IMR-90 (cell line): Measurements from ENCODE around the gene RANBP3. TPM values are rescaled to one million over a fixed set of nuclear protein-coding genes. Genes with fewer than 3 reads are reported as not detected.

Experiments
- ATAC-seq: fragments of 200-7000 bp; cut with Tn5 transposase; 2 replicates; pipeline ENCODE4 v1.9.1; 2020; ENCODE audit warnings: low read depth, mild to moderate bottlenecking, moderate library complexity
- BruUV-seq: library from RNA; stranded (reverse); fragments of 400-500 nt; replicated peaks from 2 replicates; lab custom pipeline; 2021; lab: Mats Ljungman, UMichigan
- CTCF ChIA-PET: fragments of 300-600 bp; formaldehyde crosslinking; extraction: SDS; loops from one replicate; lab custom pipeline; 2021; ENCODE audit warnings: antibody characterized with exemption; lab: Yijun Ruan, JAX
- POLR2A ChIA-PET: fragments of 300-600 bp; sonication (Branson Sonifier 250); formaldehyde crosslinking; loops from one replicate; lab custom pipeline; 2022; ENCODE audit warnings: antibody characterized with exemption; ENCODE audit not compliant: unreplicated experiment; lab: Charles Lee
- DNase-seq: peaks from one replicate; pipeline ENCODE4 v3.0.0; 2013
- H2AFZ ChIP-seq: replicated peaks from 2 replicates; pipeline ENCODE3; 2013; ENCODE audit warnings: low read length, mild to moderate bottlenecking; ENCODE audit not compliant: poor library complexity
- H2AK5ac ChIP-seq: 2 replicates; pipeline ENCODE4 v1.6.1; 2013; ENCODE audit warnings: low read depth, low read length, inconsistent platforms
- H2AK9ac ChIP-seq: replicated peaks from 2 replicates; pipeline ENCODE3; 2013; ENCODE audit warnings: mild to moderate bottlenecking, low read depth, low read length, moderate library complexity; ENCODE audit not compliant: poor library complexity
- H2BK120ac ChIP-seq: 2 replicates; pipeline ENCODE4 v1.6.1; 2013; ENCODE audit warnings: low read depth, low read length, inconsistent platforms
- H2BK15ac ChIP-seq: 3 replicates; pipeline ENCODE4 v1.6.1; 2013; ENCODE audit warnings: low read depth, low read length, inconsistent platforms
- H2BK20ac ChIP-seq: 2 replicates; pipeline ENCODE4 v1.6.1; 2013; ENCODE audit warnings: low read depth, mild to moderate bottlenecking, inconsistent platforms, low read length, moderate library complexity
- H2BK5ac ChIP-seq: 2 replicates; pipeline ENCODE4 v1.6.1; 2013; ENCODE audit warnings: mild to moderate bottlenecking, low read depth, low read length, inconsistent platforms; ENCODE audit not compliant: poor library complexity, severe bottlenecking
- H3K14ac ChIP-seq: replicated peaks from 2 replicates; pipeline ENCODE4 v1.6.1; 2013; ENCODE audit warnings: low read depth, low read length, inconsistent platforms
- H3K18ac ChIP-seq: 2 replicates; pipeline ENCODE4 v1.6.1; 2013; ENCODE audit warnings: low read depth, low read length, control low read depth
- H3K23ac ChIP-seq: 2 replicates; pipeline ENCODE4 v1.6.1; 2013; ENCODE audit warnings: low read depth, low read length, inconsistent platforms
- H3K27ac ChIP-seq: 2 replicates; pipeline ENCODE4 v1.5.1; 2013; ENCODE audit warnings: mild to moderate bottlenecking, control low read depth, low read length; ENCODE audit not compliant: insufficient read depth
- H3K27me3 ChIP-seq: 2 replicates; pipeline ENCODE4 v1.6.1; 2013; ENCODE audit warnings: low read length; ENCODE audit not compliant: control insufficient read depth, insufficient read depth
- H3K36me3 ChIP-seq: 2 replicates; pipeline ENCODE4 v1.6.1; 2013; ENCODE audit warnings: low read length, mixed read lengths; ENCODE audit not compliant: control insufficient read depth, insufficient read depth
- H3K4ac ChIP-seq: 2 replicates; pipeline ENCODE4 v1.6.1; 2013; ENCODE audit warnings: low read depth, low read length, inconsistent platforms
- H3K4me1 ChIP-seq: 2 replicates; pipeline ENCODE4 v1.6.1; 2013; ENCODE audit warnings: low read length, mixed read lengths; ENCODE audit not compliant: control insufficient read depth, insufficient read depth
- H3K4me2 ChIP-seq: 2 replicates; pipeline ENCODE4 v1.6.1; 2013; ENCODE audit warnings: low read depth, mild to moderate bottlenecking, control low read depth, low read length, moderate library complexity
- H3K4me3 ChIP-seq: 2 replicates; pipeline ENCODE4 v1.5.1; 2013; ENCODE audit warnings: low read depth, mild to moderate bottlenecking, control low read depth, low read length, moderate library complexity; ENCODE audit not compliant: insufficient read depth
- H3K56ac ChIP-seq: 2 replicates; pipeline ENCODE4 v1.6.1; 2013; ENCODE audit warnings: low read length, inconsistent platforms; ENCODE audit not compliant: insufficient read depth; ENCODE audit errors: extremely low read depth
- H3K79me1 ChIP-seq, 2 experiments: 2 replicates each; pipeline ENCODE4 v1.6.1; 2013; ENCODE audit warnings: low read length in 2 of 2, inconsistent platforms in 1 of 2, low read depth in 1 of 2
- H3K9ac ChIP-seq: 2 replicates; pipeline ENCODE4 v1.6.1; 2013; ENCODE audit warnings: low read depth, low read length, control low read depth
- H3K9me1 ChIP-seq: 2 replicates; pipeline ENCODE4 v1.6.1; 2013; ENCODE audit warnings: low read length, inconsistent platforms; ENCODE audit not compliant: insufficient read depth
- H3K9me3 ChIP-seq: 2 replicates; pipeline ENCODE4 v1.6.1; 2013; ENCODE audit warnings: low read length; ENCODE audit not compliant: control insufficient read depth, insufficient read depth
- H4K20me1 ChIP-seq: 2 replicates; pipeline ENCODE4 v1.6.1; 2013; ENCODE audit warnings: low read length, inconsistent platforms; ENCODE audit not compliant: insufficient read depth
- H4K5ac ChIP-seq: 2 replicates; pipeline ENCODE4 v1.6.1; 2013; ENCODE audit warnings: mild to moderate bottlenecking, low read depth, low read length, control low read depth
- H4K8ac ChIP-seq, 2 experiments: 2 replicates each; pipeline ENCODE4 v1.6.1; 2013; ENCODE audit warnings: low read depth in 2 of 2, low read length in 2 of 2, control low read depth in 1 of 2, inconsistent platforms in 1 of 2
- H4K91ac ChIP-seq: 2 replicates; pipeline ENCODE4 v1.6.1; 2013; ENCODE audit warnings: low read depth, low read length, inconsistent platforms; ENCODE audit not compliant: insufficient read depth
- BHLHE40 ChIP-seq: fragments of 150-350 bp; IDR thresholded peaks from 2 replicates; pipeline ENCODE4 v1.6.1; 2016; ENCODE audit warnings: mild to moderate bottlenecking, low read depth, low read length
- CEBPB ChIP-seq: IDR thresholded peaks from 2 replicates; pipeline ENCODE4 v1.6.1; 2012; ENCODE audit warnings: low read depth, low read length, improper control_type of control experiment
- CHD1 ChIP-seq: IDR thresholded peaks from 2 replicates; pipeline ENCODE4 v1.6.1; 2012; ENCODE audit warnings: low read depth, low read length, improper control_type of control experiment
- FOS ChIP-seq: fragments of 150-350 bp; IDR thresholded peaks from 2 replicates; pipeline ENCODE4 v1.6.1; 2016; ENCODE audit warnings: low read depth, low read length
- MAFK ChIP-seq: IDR thresholded peaks from 2 replicates; pipeline ENCODE4 v1.6.1; 2012; ENCODE audit warnings: low read depth, low read length, improper control_type of control experiment
- MAZ ChIP-seq: IDR thresholded peaks from 2 replicates; pipeline ENCODE4 v1.6.1; 2012; ENCODE audit warnings: low read depth, mild to moderate bottlenecking, low read length, improper control_type of control experiment, moderate library complexity, borderline replicate concordance
- MXI1 ChIP-seq: IDR thresholded peaks from 2 replicates; pipeline ENCODE4 v1.6.1; 2012; ENCODE audit warnings: low read depth, mild to moderate bottlenecking, low read length, moderate library complexity, borderline replicate concordance
- NFE2L2 ChIP-seq: fragments of 150-350 bp; IDR thresholded peaks from 2 replicates; pipeline ENCODE4 v1.6.1; 2016; ENCODE audit warnings: low read depth, mild to moderate bottlenecking, low read length
- POLR2A ChIP-seq: IDR thresholded peaks from 2 replicates; pipeline ENCODE4 v1.6.1; 2012; ENCODE audit warnings: mild to moderate bottlenecking, low read depth, low read length
- RAD21 ChIP-seq: IDR thresholded peaks from 2 replicates; pipeline ENCODE4 v1.6.1; 2012; ENCODE audit warnings: low read length, improper control_type of control experiment
- RCOR1 ChIP-seq: IDR thresholded peaks from 2 replicates; pipeline ENCODE4 v1.6.1; 2012; ENCODE audit warnings: mild to moderate bottlenecking, low read length, improper control_type of control experiment; ENCODE audit not compliant: insufficient replicate concordance
- RFX5 ChIP-seq: IDR thresholded peaks from 2 replicates; pipeline ENCODE4 v1.8.0; 2012; ENCODE audit warnings: low read depth, mild to moderate bottlenecking, low read length, moderate library complexity
- SMC3 ChIP-seq: fragments of 150-350 bp; IDR thresholded peaks from 2 replicates; pipeline ENCODE4 v1.6.1; 2016; ENCODE audit warnings: low read depth, mild to moderate bottlenecking, antibody characterized with exemption, low read length, moderate library complexity
- WGBS, 2 experiments: methylation state at CpG; one replicate each; pipeline versions ENCODE4 v1.1.5 to v1.1.7; 2013; ENCODE audit warnings: missing lambda C conversion rate in 2 of 2; ENCODE audit not compliant: insufficient read length in 1 of 2; ENCODE audit errors: extremely low coverage in 2 of 2; 5-methylcytosine and 5-hydroxymethylcytosine counted together
- dilution Hi-C: fragments of 300-500 bp; cut with HindIII; formaldehyde crosslinking; loops from one replicate; pipeline ENCODE4 v1.14.3; 2018; ENCODE audit warnings: low sequenced_read_pairs; ENCODE audit not compliant: unreplicated experiment
- in situ Hi-C: fragments of 300-500 bp; cut with MboI; formaldehyde crosslinking; loops from 3 replicates; pipeline ENCODE4 v1.14.3; 2019; ENCODE audit warnings: low sequenced_read_pairs, inconsistent platforms, mixed read lengths
- intact Hi-C: fragments of 100-400 bp; cut with micrococcal nuclease; formaldehyde crosslinking; loops from 2 replicates; pipeline ENCODE4 v1.10.0; 2022
- polyA plus RNA-seq, 3 experiments: library from polyadenylated mRNA; depleted of rRNA; stranded (reverse); fragments of >200 nt; gene quantifications; 2 replicates each; pipeline ENCODE4 v1.2.3, GENCODE V29; 2012; ENCODE audit warnings: low replicate concordance in 1 of 3
- total RNA-seq: library from RNA; depleted of rRNA; stranded (reverse); fragments of >200 nt; gene quantifications from 2 replicates; pipeline ENCODE4 v1.2.3, GENCODE V29; 2012
- TF ChIP-seq, protein P1 (sequence below): conservative IDR thresholded peaks from 2 replicates; pipeline ENCODE4 v1.5.1; 2012; ENCODE audit warnings: mild to moderate bottlenecking, low read depth, low read length, improper control_type of control experiment
- TF ChIP-seq, protein P2 (sequence below): fragments of 150-350 bp; IDR thresholded peaks from 2 replicates; pipeline ENCODE4 v1.6.1; 2017; ENCODE audit warnings: mild to moderate bottlenecking, antibody characterized with exemption, low read length, low read depth
- TF ChIP-seq, protein P3 (sequence below): fragments of 150-350 bp; IDR thresholded peaks from 2 replicates; pipeline ENCODE4 v1.6.1; 2016; ENCODE audit warnings: low read depth, mild to moderate bottlenecking, low read length, moderate library complexity, borderline replicate concordance

Gene RANBP3
- total and polyA plus RNA-seq, 2 of the 4 experiments (the other 2 are of a cell fraction), result 42.5 to 111 TPM

GRCh38 chr19:5873617-5874199 is 104.2 kb downstream of the RANBP3 start:
- no peak overlapping the region for H3K23ac ChIP-seq
- H3K36me3 ChIP-seq, result no peaks in the 10 kb centered on the region
- H4K91ac ChIP-seq, result no peak overlapping the region
- CTCF ChIA-PET, result no interaction called here
- H3K4me2 ChIP-seq, result no peak overlapping the region
- H2AFZ ChIP-seq, result no peak overlapping the region
- H2BK20ac ChIP-seq, result no peak overlapping the region
- no peak overlapping the region for H2BK120ac ChIP-seq
- no peak for ATAC-seq
- intact Hi-C loops (no loop called here), in situ Hi-C loops (no loop called here), dilution Hi-C loops (no loop called here)
- no peak overlapping the region for H4K8ac ChIP-seq
- H3K56ac ChIP-seq, result no peak overlapping the region
- H2AK9ac ChIP-seq, result no peak overlapping the region
- BruUV-seq, result no TSS peak
- H2BK15ac ChIP-seq, result no peak overlapping the region
- 84% methylated on average over 10 of the region's 12 CpGs; no CpG with 5 or more reads in 1 of the 2 experiments for WGBS, 2 experiments
- no peak for TF ChIP-seq CEBPB
- no peak for TF ChIP-seq POLR2A
- TF ChIP-seq MXI1, result no peak
- TF ChIP-seq, protein P1, sequence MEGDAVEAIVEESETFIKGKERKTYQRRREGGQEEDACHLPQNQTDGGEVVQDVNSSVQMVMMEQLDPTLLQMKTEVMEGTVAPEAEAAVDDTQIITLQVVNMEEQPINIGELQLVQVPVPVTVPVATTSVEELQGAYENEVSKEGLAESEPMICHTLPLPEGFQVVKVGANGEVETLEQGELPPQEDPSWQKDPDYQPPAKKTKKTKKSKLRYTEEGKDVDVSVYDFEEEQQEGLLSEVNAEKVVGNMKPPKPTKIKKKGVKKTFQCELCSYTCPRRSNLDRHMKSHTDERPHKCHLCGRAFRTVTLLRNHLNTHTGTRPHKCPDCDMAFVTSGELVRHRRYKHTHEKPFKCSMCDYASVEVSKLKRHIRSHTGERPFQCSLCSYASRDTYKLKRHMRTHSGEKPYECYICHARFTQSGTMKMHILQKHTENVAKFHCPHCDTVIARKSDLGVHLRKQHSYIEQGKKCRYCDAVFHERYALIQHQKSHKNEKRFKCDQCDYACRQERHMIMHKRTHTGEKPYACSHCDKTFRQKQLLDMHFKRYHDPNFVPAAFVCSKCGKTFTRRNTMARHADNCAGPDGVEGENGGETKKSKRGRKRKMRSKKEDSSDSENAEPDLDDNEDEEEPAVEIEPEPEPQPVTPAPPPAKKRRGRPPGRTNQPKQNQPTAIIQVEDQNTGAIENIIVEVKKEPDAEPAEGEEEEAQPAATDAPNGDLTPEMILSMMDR, result no peak
- no peak for TF ChIP-seq CHD1
- no peak for TF ChIP-seq RFX5
- TF ChIP-seq, protein P2, sequence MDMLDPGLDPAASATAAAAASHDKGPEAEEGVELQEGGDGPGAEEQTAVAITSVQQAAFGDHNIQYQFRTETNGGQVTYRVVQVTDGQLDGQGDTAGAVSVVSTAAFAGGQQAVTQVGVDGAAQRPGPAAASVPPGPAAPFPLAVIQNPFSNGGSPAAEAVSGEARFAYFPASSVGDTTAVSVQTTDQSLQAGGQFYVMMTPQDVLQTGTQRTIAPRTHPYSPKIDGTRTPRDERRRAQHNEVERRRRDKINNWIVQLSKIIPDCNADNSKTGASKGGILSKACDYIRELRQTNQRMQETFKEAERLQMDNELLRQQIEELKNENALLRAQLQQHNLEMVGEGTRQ, result no peak
- TF ChIP-seq FOS, result no peak
- TF ChIP-seq RAD21, result no peak
- TF ChIP-seq RCOR1, result no peak
- TF ChIP-seq SMC3, result no peak
- no peak for TF ChIP-seq MAZ
- TF ChIP-seq, protein P3, sequence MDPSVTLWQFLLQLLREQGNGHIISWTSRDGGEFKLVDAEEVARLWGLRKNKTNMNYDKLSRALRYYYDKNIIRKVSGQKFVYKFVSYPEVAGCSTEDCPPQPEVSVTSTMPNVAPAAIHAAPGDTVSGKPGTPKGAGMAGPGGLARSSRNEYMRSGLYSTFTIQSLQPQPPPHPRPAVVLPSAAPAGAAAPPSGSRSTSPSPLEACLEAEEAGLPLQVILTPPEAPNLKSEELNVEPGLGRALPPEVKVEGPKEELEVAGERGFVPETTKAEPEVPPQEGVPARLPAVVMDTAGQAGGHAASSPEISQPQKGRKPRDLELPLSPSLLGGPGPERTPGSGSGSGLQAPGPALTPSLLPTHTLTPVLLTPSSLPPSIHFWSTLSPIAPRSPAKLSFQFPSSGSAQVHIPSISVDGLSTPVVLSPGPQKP, result no peak
- TF ChIP-seq MAFK, result no peak
- TF ChIP-seq BHLHE40, result no peak
- TF ChIP-seq NFE2L2, result no peak
- no peak overlapping the region for H3K18ac ChIP-seq
- H3K9me3 ChIP-seq, result no peaks in the 10 kb centered on the region
- no peak overlapping the region for H3K4ac ChIP-seq
- no peaks in the 10 kb centered on the region for H3K79me1 ChIP-seq
- no peak overlapping the region for H3K9ac ChIP-seq
- POLR2A ChIA-PET, result no interaction called here
- no peak overlapping the region for H4K5ac ChIP-seq
- peaks cover 9% of the 10 kb centered on the region for H3K27me3 ChIP-seq
- H4K20me1 ChIP-seq, result no peaks in the 10 kb centered on the region
- H2AK5ac ChIP-seq, result no peak overlapping the region; the same call in 1 of the 2 replicates
- DNase-seq, result no peak
- H3K4me1 ChIP-seq, result peaks cover 6% of the 10 kb centered on the region; the same call in 1 of the 2 replicates
- no peak overlapping the region for H3K4me3 ChIP-seq
- H2BK5ac ChIP-seq, result no peak overlapping the region
- no peak overlapping the region for H3K14ac ChIP-seq
- H3K27ac ChIP-seq, result no peak overlapping the region
- H3K9me1 ChIP-seq, result no peaks in the 10 kb centered on the region
